ENCODE data around the gene TP63. TPM values are rescaled to one million over a fixed set of nuclear protein-coding genes. Genes with fewer than 3 reads are reported as not detected.

TP63 gene
- total RNA-seq, 1 donor from 2014 or later = 5.8 TPM

DNA sequence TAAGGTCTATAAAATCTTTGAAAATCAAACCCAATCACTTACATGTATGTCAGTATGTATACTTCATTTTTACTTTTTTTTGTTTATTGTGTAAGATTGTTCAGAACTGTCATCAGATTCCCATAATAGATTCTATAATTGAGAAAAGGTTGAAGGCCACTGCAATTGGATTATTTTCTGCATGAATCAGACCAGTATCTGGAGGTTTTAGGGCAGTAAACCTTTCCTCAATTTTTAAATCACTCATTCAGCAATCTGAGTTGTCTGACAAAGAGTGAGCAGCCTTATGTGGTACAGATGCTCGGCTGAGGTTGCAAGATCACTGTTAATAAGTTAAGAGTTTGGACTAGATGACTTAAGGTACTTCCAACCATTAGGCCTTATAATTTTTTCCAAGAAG lies 96.0 kb downstream of the TP63 start:
- Mint-ChIP-seq H3K27ac (no peak overlapping the region), H3K27me3 (no peaks in the 10 kb centered on the region), H3K9me3 (no peaks in the 10 kb centered on the region), H3K36me3 (no peaks in the 10 kb centered on the region), H3K4me3 (no peak overlapping the region), H3K4me1 (ENCODE audit: unreplicated experiment) (peaks cover 7% of the 10 kb centered on the region)
- TF ChIP-seq, protein P1, sequence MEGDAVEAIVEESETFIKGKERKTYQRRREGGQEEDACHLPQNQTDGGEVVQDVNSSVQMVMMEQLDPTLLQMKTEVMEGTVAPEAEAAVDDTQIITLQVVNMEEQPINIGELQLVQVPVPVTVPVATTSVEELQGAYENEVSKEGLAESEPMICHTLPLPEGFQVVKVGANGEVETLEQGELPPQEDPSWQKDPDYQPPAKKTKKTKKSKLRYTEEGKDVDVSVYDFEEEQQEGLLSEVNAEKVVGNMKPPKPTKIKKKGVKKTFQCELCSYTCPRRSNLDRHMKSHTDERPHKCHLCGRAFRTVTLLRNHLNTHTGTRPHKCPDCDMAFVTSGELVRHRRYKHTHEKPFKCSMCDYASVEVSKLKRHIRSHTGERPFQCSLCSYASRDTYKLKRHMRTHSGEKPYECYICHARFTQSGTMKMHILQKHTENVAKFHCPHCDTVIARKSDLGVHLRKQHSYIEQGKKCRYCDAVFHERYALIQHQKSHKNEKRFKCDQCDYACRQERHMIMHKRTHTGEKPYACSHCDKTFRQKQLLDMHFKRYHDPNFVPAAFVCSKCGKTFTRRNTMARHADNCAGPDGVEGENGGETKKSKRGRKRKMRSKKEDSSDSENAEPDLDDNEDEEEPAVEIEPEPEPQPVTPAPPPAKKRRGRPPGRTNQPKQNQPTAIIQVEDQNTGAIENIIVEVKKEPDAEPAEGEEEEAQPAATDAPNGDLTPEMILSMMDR (conservative IDR thresholded peaks at IDR 0.05) = no peak
- no peak for DNase-seq (ENCODE audit: extremely low spot score, unreplicated experiment)

DNA sequence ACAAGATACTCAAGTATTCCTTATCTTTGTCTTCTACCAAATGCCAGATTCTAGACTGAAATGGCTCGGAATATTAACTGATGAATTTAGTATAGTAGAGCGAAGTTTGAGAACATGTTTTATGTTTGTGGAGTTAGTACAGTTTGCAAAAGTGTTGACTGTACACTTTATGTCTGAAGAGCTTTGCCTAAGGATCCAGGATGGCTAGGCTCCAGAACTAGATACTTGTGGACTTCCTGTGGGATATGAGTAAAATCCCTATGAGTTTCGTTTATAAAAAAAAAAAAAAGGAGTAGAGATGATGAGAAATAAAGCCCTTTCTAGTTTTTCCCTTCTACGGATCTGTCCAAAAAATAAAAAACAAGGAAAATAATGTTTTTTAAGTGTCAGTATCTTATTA lies 96.7 kb downstream of the TP63 start:
- no peaks in the 10 kb centered on the region for H3K27me3 Mint-ChIP-seq
- no peak overlapping the region for H3K27ac Mint-ChIP-seq
- no peaks in the 10 kb centered on the region for H3K36me3 Mint-ChIP-seq
- TF ChIP-seq, protein P1 (conservative IDR thresholded peaks at IDR 0.05) = no peak
- DNase-seq (ENCODE audit: extremely low spot score, unreplicated experiment) = no peak
- H3K9me3 Mint-ChIP-seq = no peaks in the 10 kb centered on the region
- no peak overlapping the region for H3K4me3 Mint-ChIP-seq
- peaks cover 4% of the 10 kb centered on the region for H3K4me1 Mint-ChIP-seq (ENCODE audit: unreplicated experiment)

DNA sequence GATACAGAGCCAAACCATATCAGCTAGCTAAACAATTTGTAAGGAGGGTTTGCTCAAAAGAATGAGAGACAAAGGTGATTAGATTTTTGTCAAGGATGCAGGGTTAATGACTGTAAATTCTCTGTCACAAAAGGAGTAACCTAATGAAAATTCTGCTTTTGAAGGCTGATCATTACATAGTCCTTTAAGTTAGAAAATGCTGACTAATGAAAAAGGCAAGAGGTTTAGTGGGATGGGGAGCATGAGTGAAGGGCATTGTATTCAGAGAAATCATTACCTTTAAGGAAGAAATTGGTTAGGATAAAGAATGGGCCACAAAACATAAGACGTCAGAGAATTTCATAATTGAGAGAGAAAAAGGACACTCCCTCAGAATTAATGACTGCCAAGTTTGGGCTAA lies 97.7 kb downstream of the TP63 start:
- TF ChIP-seq, protein P1 (conservative IDR thresholded peaks at IDR 0.05) = no peak
- Mint-ChIP-seq H3K4me1 (ENCODE audit: unreplicated experiment) (peaks cover 4% of the 10 kb centered on the region), H3K4me3 (no peak overlapping the region), H3K27me3 (no peaks in the 10 kb centered on the region), H3K36me3 (no peaks in the 10 kb centered on the region), H3K9me3 (no peaks in the 10 kb centered on the region), H3K27ac (no peak overlapping the region)
- DNase-seq (ENCODE audit: extremely low spot score, unreplicated experiment) = no peak

DNA sequence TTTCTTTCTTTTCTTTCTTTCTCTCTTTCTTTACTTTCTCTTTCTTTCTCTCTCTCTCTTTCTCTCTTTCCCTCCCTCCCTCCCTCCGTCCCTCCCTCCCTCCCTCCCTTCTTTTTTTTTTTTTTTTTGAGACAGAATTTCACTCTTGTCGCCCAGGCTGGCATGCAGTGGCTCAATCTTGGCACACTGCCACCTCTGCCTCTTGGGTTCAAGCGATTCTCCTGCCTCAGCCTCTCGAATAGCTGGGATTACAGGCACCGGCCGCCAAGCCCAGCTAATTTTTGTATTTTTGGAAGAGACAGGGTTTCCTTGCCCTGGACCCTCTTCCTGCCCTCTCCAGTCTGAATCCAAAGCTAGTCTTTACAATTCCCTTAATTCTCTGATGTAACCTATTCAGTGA lies 102.9 kb downstream of the TP63 start:
- no peaks in the 10 kb centered on the region for H3K36me3 Mint-ChIP-seq
- no peak overlapping the region for H3K27ac Mint-ChIP-seq
- H3K4me3 Mint-ChIP-seq = no peak overlapping the region
- H3K27me3 Mint-ChIP-seq = no peaks in the 10 kb centered on the region
- H3K4me1 Mint-ChIP-seq (ENCODE audit: unreplicated experiment) = no peaks in the 10 kb centered on the region
- H3K9me3 Mint-ChIP-seq = peaks cover 6% of the 10 kb centered on the region
- TF ChIP-seq, protein P1 (conservative IDR thresholded peaks at IDR 0.05) = no peak
- DNase-seq (ENCODE audit: extremely low spot score, unreplicated experiment) = no peak

DNA sequence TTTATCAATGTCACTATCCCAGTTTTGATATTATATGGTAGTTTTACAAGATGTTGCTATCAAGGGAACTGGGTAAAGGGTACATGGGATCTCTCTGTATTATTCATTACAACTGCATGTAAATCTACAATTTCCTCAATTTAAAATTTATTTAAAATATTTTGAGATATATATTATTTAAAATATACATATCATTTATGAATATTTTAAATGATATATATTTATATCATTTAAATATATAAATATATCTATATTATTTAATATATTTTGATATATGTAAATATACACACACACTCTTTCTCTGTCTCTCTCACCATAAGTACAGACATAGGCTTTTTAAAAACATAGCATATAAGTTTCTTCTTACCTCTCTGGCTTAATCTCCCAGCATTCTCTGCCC lies 104.7 kb downstream of the TP63 start:
- no peak for DNase-seq (ENCODE audit: extremely low spot score, unreplicated experiment)
- Mint-ChIP-seq H3K27me3 (no peaks in the 10 kb centered on the region), H3K27ac (no peak overlapping the region), H3K4me3 (no peak overlapping the region), H3K4me1 (ENCODE audit: unreplicated experiment) (no peaks in the 10 kb centered on the region), H3K36me3 (no peaks in the 10 kb centered on the region), H3K9me3 (peaks cover 6% of the 10 kb centered on the region)
- TF ChIP-seq, protein P1 (conservative IDR thresholded peaks at IDR 0.05) = no peak

DNA sequence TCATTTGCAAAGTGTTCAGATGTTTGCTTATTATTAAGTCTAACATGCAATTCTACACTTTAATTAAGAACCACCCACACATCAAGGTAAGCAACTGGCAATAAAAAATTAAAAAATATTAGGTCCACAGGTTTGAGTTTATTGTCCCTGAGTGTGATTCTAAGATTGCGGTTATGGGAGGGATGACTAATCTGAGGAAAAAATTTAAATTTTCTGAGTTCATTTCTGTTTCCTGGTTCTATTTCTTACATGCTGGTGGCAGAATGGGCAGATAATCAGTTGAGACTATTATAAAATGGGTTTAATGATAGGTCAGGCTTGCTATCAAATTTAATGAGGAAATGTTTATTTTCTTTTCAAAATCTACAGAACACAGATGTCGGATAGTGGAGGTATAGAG lies 105.9 kb downstream of the TP63 start:
- H3K27ac Mint-ChIP-seq = no peak overlapping the region
- no peaks in the 10 kb centered on the region for H3K36me3 Mint-ChIP-seq
- TF ChIP-seq, protein P1 (conservative IDR thresholded peaks at IDR 0.05) = no peak
- no peaks in the 10 kb centered on the region for H3K4me1 Mint-ChIP-seq (ENCODE audit: unreplicated experiment)
- H3K9me3 Mint-ChIP-seq = peaks cover 6% of the 10 kb centered on the region
- H3K4me3 Mint-ChIP-seq = no peak overlapping the region
- no peak for DNase-seq (ENCODE audit: extremely low spot score, unreplicated experiment)
- H3K27me3 Mint-ChIP-seq = no peaks in the 10 kb centered on the region
